Calu3 (cell line): ENCODE measurements around the gene SLC2A13. TPM values are rescaled to one million over a fixed set of nuclear protein-coding genes. Genes with fewer than 3 reads are reported as not detected.

ENCODE experiments used
- BruUV-seq: library from RNA; stranded (reverse); fragments of 400-500 nt; replicated peaks from 2 replicates; lab custom pipeline; 2021; lab: Mats Ljungman, UMichigan
- CTCF ChIA-PET: fragments of 300-600 bp; sonication (Branson Sonifier 250); formaldehyde crosslinking; loops from one replicate; lab custom pipeline; 2022; ENCODE audit warnings: antibody characterized with exemption; lab: Charles Lee
- DNase-seq: peaks from one replicate; pipeline ENCODE4 v3.0.0; 2022
- H3K27ac Mint-ChIP-seq: one replicate; pipeline ENCODE4 v1.8.0; 2022; ENCODE audit warnings: mixed read lengths; ENCODE audit not compliant: unreplicated experiment
- H3K27me3 Mint-ChIP-seq: one replicate; pipeline ENCODE4 v1.8.0; 2022; ENCODE audit warnings: mixed read lengths; ENCODE audit not compliant: unreplicated experiment
- H3K36me3 Mint-ChIP-seq: one replicate; pipeline ENCODE4 v1.8.0; 2022; ENCODE audit warnings: mild to moderate bottlenecking, moderate library complexity, mixed read lengths; ENCODE audit not compliant: insufficient read depth, unreplicated experiment
- H3K4me1 Mint-ChIP-seq: one replicate; pipeline ENCODE4 v1.8.0; 2022; ENCODE audit warnings: mild to moderate bottlenecking, low read depth, mixed read lengths; ENCODE audit not compliant: unreplicated experiment
- H3K4me3 Mint-ChIP-seq: one replicate; pipeline ENCODE4 v1.8.0; 2022; ENCODE audit warnings: mild to moderate bottlenecking, low read depth, moderate library complexity, mixed read lengths; ENCODE audit not compliant: unreplicated experiment
- H3K9me3 Mint-ChIP-seq: one replicate; pipeline ENCODE4 v1.8.0; 2022; ENCODE audit warnings: low read depth, mixed read lengths; ENCODE audit not compliant: unreplicated experiment
- intact Hi-C: fragments of 100-400 bp; cut with micrococcal nuclease; formaldehyde crosslinking; loops from one replicate; pipeline ENCODE4 v1.10.0; 2022; ENCODE audit not compliant: unreplicated experiment
- total RNA-seq: library from RNA; stranded (reverse); gene quantifications from 2 replicates; pipeline ENCODE4 v1.2.3, GENCODE V29; 2022
- TF ChIP-seq, protein P1 (sequence below): fragments of 200-600 bp; IDR thresholded peaks from one replicate; pipeline ENCODE4 v1.8.0; 2022; ENCODE audit warnings: antibody characterized with exemption; ENCODE audit not compliant: unreplicated experiment

The SLC2A13 gene
- total RNA-seq, 1 experiment from 2014 or later = 9.4 TPM

DNA sequence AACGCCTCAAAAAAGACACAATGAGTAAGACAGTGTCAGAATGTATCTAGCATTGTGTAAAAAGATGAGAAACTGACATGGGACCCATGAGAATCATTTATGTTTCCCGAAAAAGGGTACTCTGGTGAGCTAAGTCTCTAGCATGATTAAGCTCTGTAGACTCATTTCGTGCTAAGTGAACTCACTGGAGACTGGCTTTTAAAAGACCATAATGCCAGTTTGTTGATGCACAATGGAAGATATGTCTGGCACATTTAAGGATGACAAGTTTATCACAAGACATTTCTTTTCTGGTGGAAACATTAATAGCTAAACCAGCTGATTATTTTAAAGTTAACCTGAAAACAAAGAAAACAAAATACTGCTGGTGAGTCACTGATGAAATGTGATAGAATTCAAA is 233.5 kb downstream of the SLC2A13 start:
- BruUV-seq = no TSS peak
- H3K36me3 Mint-ChIP-seq = no peaks in the 10 kb centered on the region
- H3K4me1 Mint-ChIP-seq = no peaks in the 10 kb centered on the region
- CTCF ChIA-PET = no interaction called here
- DNase-seq = no peak
- no peaks in the 10 kb centered on the region for H3K27me3 Mint-ChIP-seq
- H3K9me3 Mint-ChIP-seq = no peaks in the 10 kb centered on the region
- H3K4me3 Mint-ChIP-seq = no peak overlapping the region
- intact Hi-C loops = no loop called here
- no peak overlapping the region for H3K27ac Mint-ChIP-seq
- TF ChIP-seq, protein P1, sequence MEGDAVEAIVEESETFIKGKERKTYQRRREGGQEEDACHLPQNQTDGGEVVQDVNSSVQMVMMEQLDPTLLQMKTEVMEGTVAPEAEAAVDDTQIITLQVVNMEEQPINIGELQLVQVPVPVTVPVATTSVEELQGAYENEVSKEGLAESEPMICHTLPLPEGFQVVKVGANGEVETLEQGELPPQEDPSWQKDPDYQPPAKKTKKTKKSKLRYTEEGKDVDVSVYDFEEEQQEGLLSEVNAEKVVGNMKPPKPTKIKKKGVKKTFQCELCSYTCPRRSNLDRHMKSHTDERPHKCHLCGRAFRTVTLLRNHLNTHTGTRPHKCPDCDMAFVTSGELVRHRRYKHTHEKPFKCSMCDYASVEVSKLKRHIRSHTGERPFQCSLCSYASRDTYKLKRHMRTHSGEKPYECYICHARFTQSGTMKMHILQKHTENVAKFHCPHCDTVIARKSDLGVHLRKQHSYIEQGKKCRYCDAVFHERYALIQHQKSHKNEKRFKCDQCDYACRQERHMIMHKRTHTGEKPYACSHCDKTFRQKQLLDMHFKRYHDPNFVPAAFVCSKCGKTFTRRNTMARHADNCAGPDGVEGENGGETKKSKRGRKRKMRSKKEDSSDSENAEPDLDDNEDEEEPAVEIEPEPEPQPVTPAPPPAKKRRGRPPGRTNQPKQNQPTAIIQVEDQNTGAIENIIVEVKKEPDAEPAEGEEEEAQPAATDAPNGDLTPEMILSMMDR = no peak

DNA sequence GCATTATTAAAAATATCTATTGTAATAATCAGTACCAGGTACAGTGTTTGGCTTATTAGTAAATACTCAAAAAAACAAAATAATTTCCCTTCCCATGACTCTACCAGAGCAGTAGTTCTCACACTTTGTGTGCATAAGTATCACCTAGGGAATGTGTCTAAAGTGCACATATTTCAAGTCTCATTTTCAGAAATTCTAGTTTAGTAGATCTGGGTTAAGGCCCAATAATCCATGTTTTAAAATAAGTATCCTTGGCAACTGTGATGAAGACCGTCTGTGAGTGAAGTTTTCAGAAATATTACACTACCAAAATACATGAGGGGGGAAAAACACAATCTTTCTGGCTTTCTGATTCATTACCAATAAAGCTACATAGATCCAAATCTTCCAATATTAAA is 237.6 kb downstream of the SLC2A13 start:
- no TSS peak for BruUV-seq
- no peak overlapping the region for H3K4me3 Mint-ChIP-seq
- intact Hi-C loops = no loop called here

DNA sequence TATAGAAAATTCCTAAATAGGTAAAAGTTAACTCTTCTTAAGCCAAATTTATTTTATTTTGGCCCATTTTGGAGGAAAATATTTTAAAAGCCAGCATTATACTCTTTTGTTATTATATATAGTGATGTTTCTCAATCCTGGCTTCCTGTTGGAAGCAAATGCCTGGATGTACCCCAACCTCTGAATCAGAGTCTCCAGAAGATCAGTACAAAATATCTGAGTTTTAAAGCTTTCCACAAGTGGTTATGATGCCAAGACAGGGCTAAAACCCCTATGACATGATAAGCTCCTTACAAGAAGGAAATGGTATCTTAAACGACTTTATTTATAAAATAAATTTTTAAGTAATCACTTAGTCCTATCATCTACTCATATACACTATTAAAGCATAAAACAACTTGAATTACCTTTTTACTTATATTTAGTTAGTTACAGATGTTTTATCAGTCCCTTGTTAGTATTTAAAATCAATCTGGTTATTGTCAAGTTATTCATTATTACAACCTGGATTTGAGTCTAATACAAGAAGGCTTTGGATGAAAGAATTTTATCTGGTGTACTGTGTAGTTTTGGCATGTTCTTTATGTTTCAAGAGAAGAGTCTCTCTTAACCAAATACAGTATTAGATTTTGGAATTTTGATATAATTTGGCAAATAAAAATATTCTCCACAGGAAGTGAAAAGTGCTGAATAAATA is 238.1 kb downstream of the SLC2A13 start:
- intact Hi-C loops = no loop called here
- DNase-seq = no peak
- Mint-ChIP-seq H3K27ac (no peak overlapping the region), H3K27me3 (no peaks in the 10 kb centered on the region), H3K9me3 (no peaks in the 10 kb centered on the region), H3K4me1 (no peaks in the 10 kb centered on the region), H3K4me3 (no peak overlapping the region), H3K36me3 (no peaks in the 10 kb centered on the region)
- CTCF ChIA-PET = interaction anchor here (0.6 kb wide), 1 partner anchor 722 kb away, joined by 3 read pairs; no protein-coding TSS in a partner anchor
- no TSS peak for BruUV-seq
- TF ChIP-seq, protein P1 = no peak

More for the DNA sequence above, 237.6 kb downstream of the SLC2A13 start:
- CTCF ChIA-PET = no interaction called here
- Mint-ChIP-seq H3K27ac (no peak overlapping the region), H3K9me3 (no peaks in the 10 kb centered on the region), H3K27me3 (no peaks in the 10 kb centered on the region), H3K4me1 (no peaks in the 10 kb centered on the region), H3K36me3 (no peaks in the 10 kb centered on the region)
- TF ChIP-seq, protein P1 = no peak
- no peak for DNase-seq

DNA sequence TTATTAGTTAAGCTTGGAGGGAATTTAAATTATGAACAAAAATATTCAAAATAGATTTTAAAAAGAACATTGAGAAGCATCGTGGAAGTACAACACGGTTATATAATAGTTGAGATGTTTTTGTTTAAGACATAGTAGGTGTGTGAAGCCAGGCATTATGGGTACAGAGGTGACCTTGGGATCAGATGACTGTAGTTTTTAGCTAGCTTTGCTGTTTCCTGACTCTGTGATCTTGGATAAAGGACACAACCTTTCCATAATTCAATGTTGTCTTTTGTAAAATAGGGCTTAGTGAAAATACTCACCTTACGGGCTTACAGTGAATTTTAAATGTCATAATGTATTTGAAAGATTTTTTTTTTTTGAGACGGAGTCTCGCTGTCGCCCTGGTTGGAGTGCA is 239.7 kb downstream of the SLC2A13 start:
- DNase-seq = no peak
- BruUV-seq = no TSS peak
- Mint-ChIP-seq H3K27ac (no peak overlapping the region), H3K4me3 (no peak overlapping the region), H3K27me3 (no peaks in the 10 kb centered on the region), H3K36me3 (no peaks in the 10 kb centered on the region), H3K9me3 (no peaks in the 10 kb centered on the region), H3K4me1 (no peaks in the 10 kb centered on the region)
- CTCF ChIA-PET = no interaction called here
- TF ChIP-seq, protein P1 = no peak
- intact Hi-C loops = no loop called here
